ENCODE results near the gene IFITM5. TPM values are rescaled to one million over a fixed set of nuclear protein-coding genes. Genes with fewer than 3 reads are reported as not detected.

IFITM5 gene
- total and polyA plus RNA-seq, 9 of the 15 experiments (the other 6 are each of a cell fraction or from before 2014, with no cell fraction given) = 0.19 TPM; not detected in 8

DNA sequence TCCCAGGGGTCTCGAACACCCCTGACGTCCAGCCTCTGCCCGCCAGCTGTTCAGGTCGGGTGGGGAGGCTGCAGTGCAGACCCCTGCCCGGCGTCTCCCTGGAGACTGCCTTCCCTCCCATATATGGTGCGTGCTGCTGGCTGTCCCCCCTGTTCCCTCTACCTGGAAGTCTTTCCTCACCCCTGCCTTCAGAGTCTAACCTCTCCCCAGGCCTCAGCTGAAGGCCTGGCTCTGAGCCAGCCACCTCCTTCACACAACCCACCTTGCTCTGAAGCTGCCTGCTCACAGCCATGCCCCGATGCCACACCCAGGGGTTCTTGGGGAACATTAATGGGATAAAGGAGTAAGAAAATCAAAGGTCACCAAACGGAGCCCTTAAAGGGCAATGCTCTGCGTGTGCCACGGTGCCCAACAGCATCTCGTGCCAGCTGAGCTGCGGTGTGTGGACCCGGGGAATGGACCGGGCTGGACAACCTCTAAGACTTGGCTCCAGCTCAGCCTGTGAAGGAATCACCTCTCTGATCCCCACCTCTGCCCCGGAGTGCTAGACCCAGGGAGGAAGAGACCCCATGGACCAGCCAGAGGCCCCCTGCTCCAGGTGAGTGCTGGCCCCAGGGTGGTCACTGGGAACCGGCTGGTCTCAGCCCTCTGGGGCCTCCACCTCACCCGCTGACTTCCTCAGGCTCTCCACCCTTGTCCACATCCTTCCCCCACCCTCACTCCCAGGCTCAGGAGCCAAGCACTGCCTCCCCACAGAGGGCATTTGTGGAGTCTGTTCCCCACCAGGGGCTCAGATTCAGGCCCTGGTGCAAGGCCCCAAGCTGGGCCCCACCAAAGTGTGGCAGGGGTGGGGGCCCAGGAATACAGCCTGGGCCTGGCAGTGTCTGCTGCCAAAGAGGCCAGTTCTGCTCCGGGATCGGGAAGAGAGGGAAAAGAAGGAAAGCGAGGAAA, 21.1 kb downstream of the IFITM5 start, which contains the start of gene NLRP6 (continued):
- TF ChIP-seq, protein P1, sequence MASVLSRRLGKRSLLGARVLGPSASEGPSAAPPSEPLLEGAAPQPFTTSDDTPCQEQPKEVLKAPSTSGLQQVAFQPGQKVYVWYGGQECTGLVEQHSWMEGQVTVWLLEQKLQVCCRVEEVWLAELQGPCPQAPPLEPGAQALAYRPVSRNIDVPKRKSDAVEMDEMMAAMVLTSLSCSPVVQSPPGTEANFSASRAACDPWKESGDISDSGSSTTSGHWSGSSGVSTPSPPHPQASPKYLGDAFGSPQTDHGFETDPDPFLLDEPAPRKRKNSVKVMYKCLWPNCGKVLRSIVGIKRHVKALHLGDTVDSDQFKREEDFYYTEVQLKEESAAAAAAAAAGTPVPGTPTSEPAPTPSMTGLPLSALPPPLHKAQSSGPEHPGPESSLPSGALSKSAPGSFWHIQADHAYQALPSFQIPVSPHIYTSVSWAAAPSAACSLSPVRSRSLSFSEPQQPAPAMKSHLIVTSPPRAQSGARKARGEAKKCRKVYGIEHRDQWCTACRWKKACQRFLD (CRISPR knock-in tag; IDR thresholded peaks at IDR 0.05) = peak; percentile 8; the same call in 1 of the 2 replicates
- TF ChIP-seq, protein P2, sequence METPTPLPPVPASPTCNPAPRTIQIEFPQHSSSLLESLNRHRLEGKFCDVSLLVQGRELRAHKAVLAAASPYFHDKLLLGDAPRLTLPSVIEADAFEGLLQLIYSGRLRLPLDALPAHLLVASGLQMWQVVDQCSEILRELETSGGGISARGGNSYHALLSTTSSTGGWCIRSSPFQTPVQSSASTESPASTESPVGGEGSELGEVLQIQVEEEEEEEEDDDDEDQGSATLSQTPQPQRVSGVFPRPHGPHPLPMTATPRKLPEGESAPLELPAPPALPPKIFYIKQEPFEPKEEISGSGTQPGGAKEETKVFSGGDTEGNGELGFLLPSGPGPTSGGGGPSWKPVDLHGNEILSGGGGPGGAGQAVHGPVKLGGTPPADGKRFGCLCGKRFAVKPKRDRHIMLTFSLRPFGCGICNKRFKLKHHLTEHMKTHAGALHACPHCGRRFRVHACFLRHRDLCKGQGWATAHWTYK (CRISPR knock-in tag; IDR thresholded peaks at IDR 0.05) = 0 out of 2 replicates have a peak, but pooled peaks have one; percentile 63
- TF ChIP-seq PHTF2 (CRISPR knock-in tag; IDR thresholded peaks at IDR 0.05) (no peak), REST (IDR thresholded peaks at IDR 0.05; ENCODE audit: borderline replicate concordance) (no peak), REST (CRISPR knock-in tag; IDR thresholded peaks at IDR 0.05; ENCODE audit: low read depth) (peak; percentile 48; the same call in 1 of the 2 replicates), JUND (IDR thresholded peaks at IDR 0.05; ENCODE audit: borderline replicate concordance, low read depth, low read length) (no peak), JUND (tag; IDR thresholded peaks at IDR 0.05; ENCODE audit: borderline replicate concordance, low read depth, low read length) (no peak), NFIC (IDR thresholded peaks at IDR 0.05) (peak; percentile 82), MTA1 (IDR thresholded peaks at IDR 0.05; ENCODE audit: borderline replicate concordance) (no peak)
- TF ChIP-seq, protein P3, sequence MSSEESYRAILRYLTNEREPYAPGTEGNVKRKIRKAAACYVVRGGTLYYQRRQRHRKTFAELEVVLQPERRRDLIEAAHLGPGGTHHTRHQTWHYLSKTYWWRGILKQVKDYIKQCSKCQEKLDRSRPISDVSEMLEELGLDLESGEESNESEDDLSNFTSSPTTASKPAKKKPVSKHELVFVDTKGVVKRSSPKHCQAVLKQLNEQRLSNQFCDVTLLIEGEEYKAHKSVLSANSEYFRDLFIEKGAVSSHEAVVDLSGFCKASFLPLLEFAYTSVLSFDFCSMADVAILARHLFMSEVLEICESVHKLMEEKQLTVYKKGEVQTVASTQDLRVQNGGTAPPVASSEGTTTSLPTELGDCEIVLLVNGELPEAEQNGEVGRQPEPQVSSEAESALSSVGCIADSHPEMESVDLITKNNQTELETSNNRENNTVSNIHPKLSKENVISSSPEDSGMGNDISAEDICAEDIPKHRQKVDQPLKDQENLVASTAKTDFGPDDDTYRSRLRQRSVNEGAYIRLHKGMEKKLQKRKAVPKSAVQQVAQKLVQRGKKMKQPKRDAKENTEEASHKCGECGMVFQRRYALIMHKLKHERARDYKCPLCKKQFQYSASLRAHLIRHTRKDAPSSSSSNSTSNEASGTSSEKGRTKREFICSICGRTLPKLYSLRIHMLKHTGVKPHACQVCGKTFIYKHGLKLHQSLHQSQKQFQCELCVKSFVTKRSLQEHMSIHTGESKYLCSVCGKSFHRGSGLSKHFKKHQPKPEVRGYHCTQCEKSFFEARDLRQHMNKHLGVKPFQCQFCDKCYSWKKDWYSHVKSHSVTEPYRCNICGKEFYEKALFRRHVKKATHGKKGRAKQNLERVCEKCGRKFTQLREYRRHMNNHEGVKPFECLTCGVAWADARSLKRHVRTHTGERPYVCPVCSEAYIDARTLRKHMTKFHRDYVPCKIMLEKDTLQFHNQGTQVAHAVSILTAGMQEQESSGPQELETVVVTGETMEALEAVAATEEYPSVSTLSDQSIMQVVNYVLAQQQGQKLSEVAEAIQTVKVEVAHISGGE (CRISPR knock-in tag; IDR thresholded peaks at IDR 0.05) = no peak

All from K562 (cell line).